HUDEP-2 (cell line): ENCODE measurements around the gene GPAM.
A peak's percentile ranks its signal among the peaks of the same experiment; 100 is the strongest.

Source experiments
- DNase-seq, 76 experiments: peaks; one replicate each; lab custom pipeline; 2025; ENCODE audit not compliant: unreplicated experiment in 76 of 76; lab: John Stamatoyannopoulos, UW

Gene GPAM

GRCh38 chr10:112185959-112186358, 2.4 kb upstream of the GPAM start:
- no peak for DNase-seq

- no peak for DNase-seq
Measured at GRCh38 chr10:112184379-112184778, 814 bp upstream of the GPAM start.

DNA sequence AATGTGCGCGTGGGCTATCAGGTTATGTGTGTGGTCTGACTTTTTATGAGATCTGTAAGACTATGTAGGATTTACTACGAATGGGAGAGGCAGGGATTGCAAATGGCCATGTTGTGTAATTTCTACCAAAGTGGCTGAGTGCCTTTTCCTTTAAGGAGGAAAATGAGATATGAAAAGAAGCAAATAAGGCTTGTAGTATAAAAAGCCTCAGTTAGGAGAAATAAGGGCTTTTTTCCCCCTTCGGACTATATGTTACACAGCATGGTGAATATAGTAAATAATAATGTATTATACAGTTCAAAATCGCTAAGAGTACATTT, 447 bp upstream of the GPAM start:
- no peak for DNase-seq

GRCh38 chr10:112182784-112183328, 709 bp downstream of the GPAM start:
- DNase-seq, result no peak

DNA sequence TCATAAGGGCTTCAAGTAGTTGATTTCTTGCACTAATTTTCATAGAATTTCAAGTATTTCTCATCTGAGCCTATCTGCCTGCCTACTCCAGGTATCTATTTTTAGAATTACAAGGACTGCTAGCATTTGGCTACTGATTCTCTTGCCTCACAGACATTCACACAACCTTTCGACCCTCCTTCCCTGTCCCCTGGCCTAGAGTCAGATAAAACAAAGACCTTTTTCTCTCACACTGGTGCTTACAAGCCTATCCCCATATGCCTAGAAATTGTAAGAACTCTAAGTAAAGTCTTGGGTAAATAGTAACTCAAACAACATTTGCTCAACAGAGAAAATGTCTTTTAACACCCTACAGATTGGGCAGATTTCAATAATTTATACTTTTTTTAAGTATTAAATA, 6.3 kb downstream of the GPAM start:
- no peak for DNase-seq

DNA sequence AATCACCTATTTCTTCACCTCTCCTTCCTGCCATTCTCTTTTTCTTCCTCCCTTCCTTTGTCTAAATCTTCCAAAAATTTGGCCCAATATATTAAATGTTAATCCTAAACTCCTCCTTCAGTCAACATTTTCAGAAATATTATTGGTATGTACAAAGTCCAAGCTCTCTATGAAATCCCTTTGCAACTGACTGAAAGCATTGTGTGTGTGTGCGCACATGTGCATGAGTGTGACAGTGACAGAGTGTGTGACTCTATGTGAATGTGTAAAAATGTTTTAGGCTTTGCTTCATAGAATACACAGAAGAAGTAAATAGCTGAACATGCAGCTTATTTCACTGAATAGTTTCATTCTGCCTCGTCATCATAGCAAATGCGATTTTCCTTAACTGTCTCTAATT, 7.0 kb downstream of the GPAM start:
- no peak for DNase-seq

- DNase-seq, result no peak
Measured at GRCh38 chr10:112175409-112175808, 8.2 kb downstream of the GPAM start.

- DNase-seq, result no peak
Measured at GRCh38 chr10:112173206-112173605, 10.4 kb downstream of the GPAM start.

DNA sequence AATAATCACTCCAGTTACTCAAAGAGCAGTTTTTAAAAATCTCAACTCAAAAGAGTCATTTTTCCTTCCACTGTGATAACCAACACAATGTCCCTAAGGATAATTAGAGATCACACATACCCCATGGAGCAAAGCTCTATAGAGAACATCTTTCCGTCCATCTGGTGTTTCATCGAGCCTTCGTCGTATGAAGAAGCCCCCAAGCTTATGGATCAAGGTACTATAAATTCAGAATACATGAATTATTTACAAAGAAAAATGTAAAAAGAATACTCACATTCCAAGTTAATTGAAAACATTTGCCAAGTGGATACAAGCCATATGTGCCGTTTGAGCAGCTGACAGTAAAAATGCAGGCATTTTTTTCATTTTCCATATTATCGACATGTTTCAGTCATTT, 14.8 kb downstream of the GPAM start:
- no peak for DNase-seq

GRCh38 chr10:112166800-112167199, 16.8 kb downstream of the GPAM start:
- no peak for DNase-seq

GRCh38 chr10:112161757-112162518, 21.6 kb downstream of the GPAM start:
- no peak for DNase-seq

GRCh38 chr10:112160834-112161233, 22.7 kb downstream of the GPAM start:
- no peak for DNase-seq

DNA sequence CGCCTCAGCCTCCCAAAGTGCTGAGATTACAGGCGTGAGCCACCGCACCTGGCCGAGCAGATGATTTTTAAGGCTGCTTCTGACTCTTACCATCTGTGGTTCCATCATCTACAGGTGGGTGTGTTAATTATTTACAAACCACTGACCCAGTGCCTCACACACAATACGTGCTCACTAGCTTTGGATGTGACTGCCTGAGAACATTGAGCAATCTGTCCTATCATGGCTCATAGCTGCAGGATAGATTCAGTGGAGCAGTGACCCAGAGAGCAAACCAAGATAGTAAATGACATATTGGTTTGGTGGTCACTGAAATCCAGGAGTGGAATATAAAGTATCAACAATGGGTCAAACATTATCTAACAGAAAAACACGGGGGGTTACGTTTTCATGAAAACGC, 24.1 kb downstream of the GPAM start:
- DNase-seq, result no peak

DNA sequence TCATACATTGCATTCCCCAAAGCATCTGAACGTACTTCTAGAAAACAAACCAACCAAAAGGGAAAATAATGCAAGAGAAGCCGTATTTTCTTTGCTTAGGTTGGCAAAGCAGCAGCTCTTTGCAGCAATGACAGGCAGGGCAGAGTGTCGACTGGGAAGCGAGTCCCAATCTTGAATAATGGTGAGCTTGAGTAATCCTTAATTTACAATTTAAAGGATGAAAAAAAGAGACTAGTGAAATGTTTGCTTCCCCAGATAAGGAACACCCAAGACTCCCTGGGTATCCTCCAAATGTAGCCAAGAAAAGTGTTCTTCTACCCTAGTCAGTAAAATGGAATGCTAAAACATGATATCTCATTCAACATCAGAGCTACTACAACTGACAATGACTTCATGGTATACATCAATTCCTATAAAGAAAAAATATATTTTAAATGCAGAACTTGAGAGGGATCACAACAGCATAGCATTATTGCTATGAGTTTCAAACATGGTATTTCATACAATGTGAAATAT, 32.0 kb downstream of the GPAM start:
- no peak for DNase-seq

- no peak for DNase-seq
Measured at GRCh38 chr10:112148331-112148730, 35.2 kb downstream of the GPAM start.

DNA sequence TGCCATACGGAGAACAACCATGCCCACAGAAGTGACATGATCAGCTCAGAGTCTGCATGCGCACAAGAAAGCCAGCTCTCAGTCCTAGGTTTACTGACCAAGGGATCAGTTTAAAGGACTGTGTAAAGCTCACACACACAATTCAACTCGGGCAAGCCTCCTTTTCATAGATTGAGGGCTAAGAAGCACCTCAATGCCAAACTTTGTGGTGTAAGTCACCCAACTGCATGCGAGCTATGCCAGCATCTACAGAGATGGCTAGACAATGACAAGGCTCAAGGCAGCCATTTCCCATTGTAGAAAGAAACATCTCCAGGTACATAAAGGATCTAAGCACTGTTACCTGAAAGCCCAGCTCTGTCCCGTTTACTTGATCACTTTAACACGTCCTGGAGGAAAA, 36.8 kb downstream of the GPAM start:
- DNase-seq, result no peak

DNA sequence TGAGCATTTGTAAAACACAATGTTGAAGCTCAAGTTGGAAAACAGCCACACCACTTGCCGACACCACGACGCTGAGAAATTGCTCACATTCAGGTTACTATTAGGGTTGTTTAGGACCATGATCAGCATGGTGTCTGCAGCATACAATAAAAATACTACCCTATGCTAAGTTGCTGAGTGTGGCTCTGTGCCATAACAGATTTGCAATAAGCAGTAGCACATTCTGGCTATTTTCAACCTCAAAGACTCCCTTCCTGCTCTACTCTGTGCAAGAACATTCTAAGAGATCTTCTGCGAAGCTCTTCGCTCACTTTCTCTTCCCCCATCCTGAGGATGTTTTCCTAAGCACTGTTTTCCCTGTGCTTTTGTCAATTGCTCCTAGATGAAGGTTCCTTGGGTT, 38.3 kb downstream of the GPAM start:
- DNase-seq, result no peak

GRCh38 chr10:112143420-112143819, 40.1 kb downstream of the GPAM start:
- DNase-seq, result no peak

- no peak for DNase-seq
Measured at GRCh38 chr10:112141292-112141691, 42.3 kb downstream of the GPAM start.

DNA sequence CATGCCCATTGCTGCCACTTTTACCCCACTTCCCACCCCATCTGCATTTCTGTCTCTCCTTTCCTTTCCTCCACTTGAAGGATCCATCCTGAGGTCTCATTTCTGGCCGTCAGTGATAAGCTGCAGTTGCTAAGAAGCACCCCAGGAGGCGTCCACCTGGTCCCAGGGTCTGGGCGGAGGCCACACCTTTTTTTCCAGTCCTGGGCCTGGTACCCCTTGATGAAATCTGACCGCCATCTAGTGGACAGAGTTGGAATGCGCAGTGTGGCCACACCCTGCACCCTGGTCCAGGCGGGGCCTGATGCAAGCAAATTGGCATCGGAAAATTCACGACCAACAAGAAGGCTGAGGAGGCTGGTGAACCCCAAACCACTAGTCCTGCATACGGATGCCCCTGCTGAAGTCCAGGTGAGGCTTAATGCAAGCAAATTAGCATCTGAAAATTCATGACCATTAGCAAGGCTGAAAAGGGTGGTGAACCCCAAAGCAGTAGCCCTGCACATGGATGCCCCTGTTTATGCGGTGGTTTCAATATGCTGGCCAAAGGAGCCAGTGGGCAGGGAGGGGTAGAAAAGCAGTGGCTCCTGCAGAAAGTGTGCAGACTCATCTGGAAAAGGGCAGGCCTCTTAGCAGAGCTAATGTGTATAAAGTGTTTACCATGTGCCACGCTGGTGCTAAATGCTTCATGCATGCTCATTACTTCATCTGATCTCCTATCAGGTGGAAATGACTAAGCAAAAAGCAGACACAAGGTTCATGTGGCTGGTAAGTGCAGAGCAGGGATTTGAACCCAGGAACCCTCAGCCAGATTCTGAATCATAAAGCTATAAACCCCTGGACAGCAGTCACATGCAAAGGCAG, 43.2 kb downstream of the GPAM start:
- DNase-seq, result peak in 72 of 76 experiments; percentile 2 to 80 (median 51)

DNA sequence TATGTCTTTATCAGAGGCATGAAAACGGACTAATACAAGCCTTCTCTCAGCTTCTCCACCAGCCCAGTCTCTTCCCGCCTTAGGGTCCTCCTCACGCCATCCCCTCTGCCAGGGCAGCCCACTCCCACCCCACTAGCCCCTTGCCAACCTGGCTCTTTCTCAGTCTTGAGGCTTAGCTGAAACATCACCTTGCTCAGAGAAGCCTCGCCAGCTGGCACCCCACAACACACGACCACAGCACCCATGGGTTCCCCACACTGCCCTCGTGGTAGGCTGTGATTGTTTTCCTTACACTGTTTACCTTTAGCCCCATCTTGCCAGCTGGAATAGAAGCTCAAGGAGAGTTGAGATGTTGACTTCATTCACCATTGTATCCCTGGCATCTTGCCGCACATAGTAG, 44.4 kb downstream of the GPAM start:
- DNase-seq, result no peak
